HG03108 (cell line): Measurements from ENCODE around the gene COQ10A.
"Not testable (repeated sequence)": the region's sequence is repeated elsewhere in the genome, so short reads cannot be mapped to it uniquely, and the experiment has no call there.

ENCODE experiments used
- ATAC-seq: cut with Tn5 transposase; IDR thresholded peaks from one replicate; pipeline ENCODE4 v1.9.1; 2021; ENCODE audit warnings: moderate library complexity; ENCODE audit not compliant: unreplicated experiment

Gene COQ10A

GRCh38 chr12:56274299-56274698, 7.6 kb downstream of the COQ10A start:
- no peak for ATAC-seq

GRCh38 chr12:56278905-56279304, 12.2 kb downstream of the COQ10A start:
- no peak for ATAC-seq

GRCh38 chr12:56280849-56281248, 14.1 kb downstream of the COQ10A start:
- no peak for ATAC-seq

- ATAC-seq, result no peak
Measured at GRCh38 chr12:56282030-56282429, 15.3 kb downstream of the COQ10A start.

- no peak for ATAC-seq
Measured at GRCh38 chr12:56282579-56282978, 15.8 kb downstream of the COQ10A start.

GRCh38 chr12:56284263-56284662, 17.5 kb downstream of the COQ10A start:
- not testable (repeated sequence) for ATAC-seq

GRCh38 chr12:56286044-56286830, 19.5 kb downstream of the COQ10A start:
- no peak for ATAC-seq

- ATAC-seq, result no peak
Measured at GRCh38 chr12:56288705-56289387, 22.1 kb downstream of the COQ10A start.

GRCh38 chr12:56293795-56294194, 27.1 kb downstream of the COQ10A start:
- ATAC-seq, result no peak

GRCh38 chr12:56296295-56296694, 29.6 kb downstream of the COQ10A start:
- ATAC-seq, result no peak

- ATAC-seq, result no peak
Measured at GRCh38 chr12:56297400-56297799, 30.7 kb downstream of the COQ10A start.

GRCh38 chr12:56298828-56299227, 32.1 kb downstream of the COQ10A start:
- ATAC-seq, result no peak

- no peak for ATAC-seq
Measured at GRCh38 chr12:56299308-56299852, 32.6 kb downstream of the COQ10A start.

- ATAC-seq, result peak; percentile 91
Measured at GRCh38 chr12:56299853-56300643, 33.3 kb downstream of the COQ10A start, which contains the start of gene CS. Gene CS, minus strand, starts transcription at chr12:56300330. Its CDS starts 129 bp downstream, at chr12:56300201.

- no peak for ATAC-seq
Measured at GRCh38 chr12:56300644-56301464, 34.1 kb downstream of the COQ10A start.

- ATAC-seq, result no peak
Measured at GRCh38 chr12:56304276-56304675, 37.5 kb downstream of the COQ10A start.

GRCh38 chr12:56304872-56305590, 38.3 kb downstream of the COQ10A start:
- ATAC-seq, result no peak

- ATAC-seq, result no peak
Measured at GRCh38 chr12:56307221-56307965, 40.7 kb downstream of the COQ10A start.

GRCh38 chr12:56308714-56309113, 42.0 kb downstream of the COQ10A start:
- no peak for ATAC-seq
